H1 (cell line): ENCODE results near the gene FGFBP1. TPM values are rescaled to one million over a fixed set of nuclear protein-coding genes. Genes with fewer than 3 reads are reported as not detected.

ENCODE experiments used
- CTCF ChIA-PET: fragments of 300-600 bp; sonication (Branson Sonifier 250); formaldehyde crosslinking; loops from one replicate; lab custom pipeline; 2021; ENCODE audit not compliant: partially characterized antibody; lab: Charles Lee
- POLR2A ChIA-PET: fragments of 300-600 bp; sonication (Branson Sonifier 250); formaldehyde crosslinking; loops from one replicate; lab custom pipeline; 2021; ENCODE audit warnings: inconsistent platforms; ENCODE audit not compliant: partially characterized antibody; lab: Charles Lee
- DNase-seq, 2 experiments: peaks; one replicate each; pipeline versions ENCODE4 v3.0.0 to v3.0.0-alpha.2; 2010 to 2022; ENCODE audit warnings: low spot score in 2 of 2, low read depth in 1 of 2, mixed read lengths in 1 of 2
- FAIRE-seq: peaks from 2 replicates; lab custom pipeline; 2011; peaks lifted over from hg19 to GRCh38; lab: Jason Lieb, UNC
- H2AFZ ChIP-seq: 2 replicates; pipeline ENCODE4 v1.8.1; 2012; ENCODE audit warnings: low read length, inconsistent platforms
- H2AK5ac ChIP-seq: 2 replicates; pipeline ENCODE4 v1.6.1; 2013; ENCODE audit warnings: low read depth, low read length
- H2BK120ac ChIP-seq: replicated peaks from 2 replicates; pipeline ENCODE3; 2013; ENCODE audit warnings: low read depth, low read length, inconsistent platforms
- H2BK12ac ChIP-seq: 2 replicates; pipeline ENCODE4 v1.6.1; 2013; ENCODE audit warnings: low read depth, low read length
- H2BK15ac ChIP-seq: 2 replicates; pipeline ENCODE4 v1.6.1; 2013; ENCODE audit warnings: low read length
- H2BK20ac ChIP-seq: 2 replicates; pipeline ENCODE4 v1.6.1; 2013; ENCODE audit warnings: low read length
- H2BK5ac ChIP-seq: 2 replicates; pipeline ENCODE4 v1.6.1; 2013; ENCODE audit warnings: low read depth, low read length
- H3K14ac ChIP-seq: 2 replicates; pipeline ENCODE4 v1.6.1; 2013; ENCODE audit warnings: inconsistent platforms; ENCODE audit not compliant: insufficient read length
- H3K18ac ChIP-seq: 2 replicates; pipeline ENCODE4 v1.6.1; 2013; ENCODE audit warnings: low read length; ENCODE audit errors: extremely low read depth
- H3K23ac ChIP-seq: 2 replicates; pipeline ENCODE4 v1.6.1; 2013; ENCODE audit warnings: inconsistent platforms; ENCODE audit not compliant: insufficient read length
- H3K23me2 ChIP-seq: 2 replicates; pipeline ENCODE4 v1.6.1; 2013; ENCODE audit warnings: low read depth, low read length
- H3K27ac ChIP-seq: 2 replicates; pipeline ENCODE4 v1.6.1; 2011; ENCODE audit warnings: low read depth, low read length, inconsistent platforms
- H3K27me3 ChIP-seq, 4 experiments: replicated peaks in 1 of 4; 1 replicate in 1 of 4; 2 replicates in 3 of 4; pipeline versions ENCODE4 v1.6.1 to v1.8.1; 2011 to 2013; ENCODE audit warnings: low read length in 3 of 4, mild to moderate bottlenecking in 3 of 4, inconsistent platforms in 2 of 4, mixed read lengths in 2 of 4, moderate library complexity in 1 of 4; ENCODE audit not compliant: control insufficient read depth in 3 of 4, insufficient read depth in 3 of 4; ENCODE audit errors: extremely low read depth in 1 of 4
- H3K36me3 ChIP-seq, 4 experiments: 2 replicates each; pipeline versions ENCODE4 v1.6.1 to v1.8.1; 2011 to 2013; ENCODE audit warnings: mild to moderate bottlenecking in 4 of 4, low read length in 3 of 4, moderate library complexity in 2 of 4, control low read depth in 1 of 4, inconsistent platforms in 1 of 4; ENCODE audit not compliant: insufficient read depth in 4 of 4, control insufficient read depth in 2 of 4
- H3K4ac ChIP-seq: replicated peaks from 2 replicates; pipeline ENCODE3; 2013; ENCODE audit warnings: low read length, low read depth, mixed read lengths, inconsistent platforms; ENCODE audit not compliant: insufficient read length
- H3K4me1 ChIP-seq, 4 experiments: replicated peaks in 1 of 4; 1 replicate in 1 of 4; 2 replicates in 3 of 4; pipeline versions ENCODE4 v1.6.1 to v1.8.1; 2011 to 2013; ENCODE audit warnings: low read length in 3 of 4, inconsistent platforms in 2 of 4, mixed read lengths in 1 of 4; ENCODE audit not compliant: insufficient read depth in 4 of 4, control insufficient read depth in 3 of 4
- H3K4me2 ChIP-seq, 2 experiments: 2 replicates each; pipeline versions ENCODE4 v1.6.1 to v1.8.1; 2011 to 2013; ENCODE audit warnings: low read depth in 2 of 2, low read length in 2 of 2, control low read depth in 1 of 2, inconsistent platforms in 1 of 2, mild to moderate bottlenecking in 1 of 2; ENCODE audit not compliant: insufficient read depth in 1 of 2
- H3K4me3 ChIP-seq, 4 experiments: fragments of 200-600, 300-600 bp in 1 of 4; sonication (generic), shearing (Covaris generic), sonication (Bioruptor Twin) in 1 of 4; 2 replicates each; pipeline versions ENCODE4 v1.5.1 to v1.8.1; 2011 to 2016; ENCODE audit warnings: low read length in 4 of 4, low read depth in 3 of 4, control low read depth in 2 of 4, inconsistent platforms in 2 of 4, mild to moderate bottlenecking in 2 of 4, mixed read lengths in 1 of 4, moderate library complexity in 1 of 4; ENCODE audit not compliant: insufficient read depth in 2 of 4; ENCODE audit errors: extremely low read depth in 1 of 4
- H3K56ac ChIP-seq: replicated peaks from 2 replicates; pipeline ENCODE3; 2013; ENCODE audit warnings: low read depth, mild to moderate bottlenecking, mixed read lengths, low read length, inconsistent platforms; ENCODE audit not compliant: insufficient read length
- H3K79me1 ChIP-seq: 2 replicates; pipeline ENCODE4 v1.6.1; 2013; ENCODE audit warnings: low read depth, low read length, control low read depth
- H3K79me2 ChIP-seq, 2 experiments: 2 replicates each; pipeline versions ENCODE4 v1.6.1 to v1.8.1; 2012 to 2013; ENCODE audit warnings: low read length in 2 of 2, mild to moderate bottlenecking in 2 of 2, inconsistent platforms in 1 of 2; ENCODE audit not compliant: insufficient read depth in 2 of 2, control insufficient read depth in 1 of 2
- H3K9ac ChIP-seq, 4 experiments: replicated peaks in 1 of 4; 1 replicate in 1 of 4; 2 replicates in 3 of 4; pipeline versions ENCODE4 v1.6.1 to v1.8.1; 2011 to 2013; ENCODE audit warnings: low read depth in 3 of 4, low read length in 3 of 4, control low read depth in 2 of 4, mild to moderate bottlenecking in 2 of 4, moderate library complexity in 2 of 4, inconsistent platforms in 1 of 4; ENCODE audit errors: extremely low read depth in 1 of 4
- H3K9me3 ChIP-seq, 2 experiments: 2 replicates each; pipeline versions ENCODE4 v1.6.1 to v1.8.1; 2012 to 2013; ENCODE audit warnings: mild to moderate bottlenecking in 2 of 2, moderate library complexity in 2 of 2, control low read depth in 1 of 2, inconsistent platforms in 1 of 2, low read depth in 1 of 2, low read length in 1 of 2, mixed read lengths in 1 of 2; ENCODE audit not compliant: insufficient read depth in 2 of 2
- H4K20me1 ChIP-seq, 2 experiments: replicated peaks in 1 of 2; 2 replicates each; pipeline versions ENCODE3 to v1.8.1; 2011 to 2013; ENCODE audit warnings: inconsistent platforms in 2 of 2, low read length in 2 of 2, mild to moderate bottlenecking in 1 of 2; ENCODE audit not compliant: insufficient read depth in 2 of 2, control insufficient read depth in 1 of 2
- H4K5ac ChIP-seq: 2 replicates; pipeline ENCODE4 v1.6.1; 2013; ENCODE audit warnings: low read length, low read depth, mixed read lengths, inconsistent platforms; ENCODE audit not compliant: insufficient read length
- H4K8ac ChIP-seq: 2 replicates; pipeline ENCODE4 v1.8.0; 2013; ENCODE audit warnings: mild to moderate bottlenecking, moderate library complexity, low read length, inconsistent platforms; ENCODE audit not compliant: insufficient read depth; ENCODE audit errors: extremely low read depth
- H4K91ac ChIP-seq: replicated peaks from 2 replicates; pipeline ENCODE3; 2013; ENCODE audit warnings: low read length, mixed read lengths, inconsistent platforms; ENCODE audit not compliant: insufficient read length
- BACH1 ChIP-seq: IDR thresholded peaks from 2 replicates; pipeline ENCODE4 v1.6.1; 2012; ENCODE audit warnings: low read length, improper control_type of control experiment
- CHD1 ChIP-seq: IDR thresholded peaks from 2 replicates; pipeline ENCODE4 v1.6.1; 2012; ENCODE audit warnings: low read depth, low read length, improper control_type of control experiment
- JUN ChIP-seq: IDR thresholded peaks from 2 replicates; pipeline ENCODE4 v1.6.1; 2011; ENCODE audit warnings: low read depth, mild to moderate bottlenecking, improper control_type of control experiment, low read length
- NANOG ChIP-seq: IDR thresholded peaks from 2 replicates; pipeline ENCODE4 v1.6.1; 2011; ENCODE audit warnings: low read length, low read depth, mild to moderate bottlenecking, inconsistent platforms; ENCODE audit not compliant: insufficient read depth, poor library complexity, severe bottlenecking
- TAF1 ChIP-seq: IDR thresholded peaks from 2 replicates; pipeline ENCODE4 v1.6.1; 2011; ENCODE audit warnings: mild to moderate bottlenecking, low read depth, low read length
- ZNF274 ChIP-seq: IDR thresholded peaks from 2 replicates; pipeline ENCODE4 v1.7.0; 2012; ENCODE audit warnings: low read length, borderline replicate concordance; ENCODE audit errors: extremely low read depth
- WGBS, 2 experiments: shearing (Covaris generic) in 1 of 2; methylation state at CpG; one replicate each; pipeline versions ENCODE4 v1.1.6 to v1.1.7; 2013 to 2015; ENCODE audit warnings: low lambda C conversion rate in 2 of 2, mixed read lengths in 2 of 2, inconsistent platforms in 1 of 2, low coverage in 1 of 2, missing lambda C conversion rate in 1 of 2; ENCODE audit not compliant: insufficient replicate concordance in 2 of 2, insufficient coverage in 1 of 2, insufficient read length in 1 of 2; ENCODE audit errors: extremely low coverage in 1 of 2, missing lambda C conversion rate in 1 of 2; 5-methylcytosine and 5-hydroxymethylcytosine counted together
- polyA plus RNA-seq, 7 experiments: library from polyadenylated mRNA; depleted of rRNA in 3 of 7; stranded (reverse) in 5 of 7; unstranded in 2 of 7; fragments of >200 nt in 5 of 7; fragments of 200-250 nt in 2 of 7; gene quantifications; 1 replicate in 5 of 7; 2 replicates in 1 of 7; 4 replicates in 1 of 7; pipeline versions ENCODE4 v1.2.1 to v1.2.3, GENCODE V29; 2011 to 2013; ENCODE audit warnings: missing spikeins in 2 of 7, mixed read lengths in 2 of 7
- total RNA-seq: library from RNA; stranded (reverse); fragmentation: NEBNext Ultra II Directional; extraction: Animal tissue kit (Norgen Biotek cat#: 25700); gene quantifications from 2 replicates; pipeline ENCODE4 v1.2.1, GENCODE V29; 2021

FGFBP1 gene
- total and polyA plus RNA-seq, 2 of the 8 experiments (the other 6 are each of a cell fraction or from before 2014, with no cell fraction given): 0.17 to 0.20 TPM

- WGBS, 2 experiments: 96% methylated on average over 7 of the region's 7 CpGs; no CpG with 5 or more reads in 1 of the 2 experiments
- H3K23ac ChIP-seq: no peak overlapping the region
- no peaks in the 10 kb centered on the region for H4K20me1 ChIP-seq
- H3K9me3 ChIP-seq: no peaks in the 10 kb centered on the region
- no peak overlapping the region for H2BK5ac ChIP-seq
- no peak overlapping the region for H3K4me3 ChIP-seq
- no peak overlapping the region for H2AK5ac ChIP-seq
- H3K4ac ChIP-seq: no peak overlapping the region
- no peaks in the 10 kb centered on the region for H3K27me3 ChIP-seq
- H3K14ac ChIP-seq: no peak overlapping the region
- H3K23me2 ChIP-seq: no peaks in the 10 kb centered on the region
- no peaks in the 10 kb centered on the region for H3K36me3 ChIP-seq
- no peaks in the 10 kb centered on the region for H3K79me1 ChIP-seq
- H3K4me1 ChIP-seq: no peaks in the 10 kb centered on the region
- no peak overlapping the region for H2AFZ ChIP-seq
- no peak overlapping the region for H3K4me2 ChIP-seq
- H4K91ac ChIP-seq: no peak overlapping the region
- H4K5ac ChIP-seq: no peak overlapping the region
- no peak overlapping the region for H3K9ac ChIP-seq
- FAIRE-seq (no peak), DNase-seq (no peak)
- H2BK15ac ChIP-seq: no peak overlapping the region
- H2BK20ac ChIP-seq: no peak overlapping the region
- H3K56ac ChIP-seq: no peak overlapping the region
- H2BK120ac ChIP-seq: no peak overlapping the region
- H4K8ac ChIP-seq: no peak overlapping the region
- no peak overlapping the region for H3K18ac ChIP-seq
- H3K27ac ChIP-seq: no peak overlapping the region
- CTCF ChIA-PET: interaction anchor here (1.2 to 2.1 kb wide), 4 partner anchors 15 to 125 kb away, joined by 3 to 8 read pairs (median 5); no protein-coding TSS in a partner anchor
- H2BK12ac ChIP-seq: no peak overlapping the region
- H3K79me2 ChIP-seq: no peaks in the 10 kb centered on the region
- POLR2A ChIA-PET: no interaction called here
- TF ChIP-seq ZNF274: no peak
- no peak for TF ChIP-seq CHD1
- TF ChIP-seq BACH1: no peak
- TF ChIP-seq TAF1: no peak
- TF ChIP-seq NANOG: no peak
- TF ChIP-seq JUN: no peak
These were observed 8.2 kb downstream of the FGFBP1 start for GRCh38 chr4:15930314-15930713.
